Mesenchymal stem cell (in vitro differentiated cells and primary cell): Measurements from ENCODE around the gene RAB4B.
"Not testable (repeated sequence)": the region's sequence is repeated elsewhere in the genome, so short reads cannot be mapped to it uniquely, and the experiment has no call there.

Experiments
- DNase-seq: peaks from one replicate; pipeline ENCODE4 v3.0.0-alpha.2; 2013
- H2AFZ ChIP-seq: one replicate; pipeline ENCODE4 v1.6.1; 2013; ENCODE audit warnings: low read depth, mild to moderate bottlenecking, control low read depth, inconsistent platforms, low read length, moderate library complexity
- H2AK5ac ChIP-seq: 2 replicates; pipeline ENCODE4 v1.6.1; 2013; ENCODE audit warnings: low read length, moderate library complexity, mild to moderate bottlenecking, inconsistent platforms; ENCODE audit not compliant: severe bottlenecking
- H2BK120ac ChIP-seq: one replicate; pipeline ENCODE4 v1.6.1; 2013; ENCODE audit warnings: low read depth, mild to moderate bottlenecking, inconsistent platforms, low read length, moderate library complexity
- H2BK12ac ChIP-seq, 2 experiments: one replicate each; pipeline ENCODE4 v1.6.1; 2013; ENCODE audit warnings: inconsistent platforms in 2 of 2, low read length in 2 of 2, mild to moderate bottlenecking in 2 of 2, moderate library complexity in 2 of 2, control low read depth in 1 of 2
- H2BK15ac ChIP-seq: one replicate; pipeline ENCODE4 v1.6.1; 2013; ENCODE audit warnings: mild to moderate bottlenecking, low read depth, inconsistent platforms; ENCODE audit not compliant: poor library complexity, severe bottlenecking
- H2BK5ac ChIP-seq: 2 replicates; pipeline ENCODE4 v1.6.1; 2013; ENCODE audit warnings: low read depth, mild to moderate bottlenecking, low read length, control low read depth, inconsistent platforms; ENCODE audit not compliant: poor library complexity, severe bottlenecking
- H3K14ac ChIP-seq, 2 experiments: one replicate each; pipeline ENCODE4 v1.6.1; 2013; ENCODE audit warnings: inconsistent platforms in 2 of 2, low read length in 2 of 2, control low read depth in 1 of 2, mild to moderate bottlenecking in 1 of 2, moderate library complexity in 1 of 2
- H3K18ac ChIP-seq, 2 experiments: one replicate each; pipeline ENCODE4 v1.6.1; 2013; ENCODE audit warnings: inconsistent platforms in 2 of 2, low read length in 2 of 2, control low read depth in 1 of 2, low read depth in 1 of 2, mild to moderate bottlenecking in 1 of 2
- H3K23ac ChIP-seq, 2 experiments: one replicate each; pipeline ENCODE4 v1.6.1; 2013; ENCODE audit warnings: inconsistent platforms in 2 of 2, low read length in 2 of 2, mild to moderate bottlenecking in 2 of 2, moderate library complexity in 2 of 2, control low read depth in 1 of 2
- H3K27ac ChIP-seq: 2 replicates; pipeline ENCODE4 v1.5.1; 2013; ENCODE audit warnings: mild to moderate bottlenecking, moderate library complexity, low read length, control low read depth, inconsistent platforms; ENCODE audit not compliant: poor library complexity, severe bottlenecking
- H3K27me3 ChIP-seq, 2 experiments: 2 replicates each; pipeline versions ENCODE4 v1.6.1 to v1.7.0; 2013; ENCODE audit warnings: low read length in 2 of 2, mild to moderate bottlenecking in 2 of 2, moderate library complexity in 2 of 2, control low read depth in 1 of 2, inconsistent platforms in 1 of 2; ENCODE audit not compliant: control insufficient read depth in 1 of 2, insufficient read depth in 1 of 2
- H3K36me3 ChIP-seq, 2 experiments: 2 replicates each; pipeline versions ENCODE4 v1.6.1 to v1.7.0; 2013; ENCODE audit warnings: low read length in 2 of 2, control low read depth in 1 of 2, inconsistent platforms in 1 of 2, low read depth in 1 of 2, mild to moderate bottlenecking in 1 of 2; ENCODE audit not compliant: insufficient read depth in 2 of 2, control insufficient read depth in 1 of 2
- H3K4ac ChIP-seq, 2 experiments: one replicate each; pipeline ENCODE4 v1.6.1; 2013; ENCODE audit warnings: inconsistent platforms in 2 of 2, low read length in 2 of 2, mild to moderate bottlenecking in 2 of 2, moderate library complexity in 2 of 2, control low read depth in 1 of 2, low read depth in 1 of 2
- H3K4me1 ChIP-seq: 2 replicates; pipeline ENCODE4 v1.6.1; 2013; ENCODE audit warnings: low read depth, low read length, control low read depth; ENCODE audit not compliant: control insufficient read depth, insufficient read depth
- H3K4me2 ChIP-seq: 2 replicates; pipeline ENCODE4 v1.6.1; 2013; ENCODE audit warnings: low read length, mild to moderate bottlenecking, inconsistent platforms; ENCODE audit not compliant: poor library complexity, severe bottlenecking
- H3K4me3 ChIP-seq, 2 experiments: 2 replicates each; pipeline versions ENCODE4 v1.5.1 to v1.7.0; 2013; ENCODE audit warnings: low read length in 2 of 2, mild to moderate bottlenecking in 2 of 2, control low read depth in 1 of 2, low read depth in 1 of 2; ENCODE audit not compliant: insufficient read depth in 1 of 2
- H3K79me1 ChIP-seq: replicated peaks from 2 replicates; pipeline ENCODE4 v1.6.1; 2013; ENCODE audit warnings: mild to moderate bottlenecking, control low read depth, low read length, inconsistent platforms; ENCODE audit not compliant: poor library complexity, severe bottlenecking
- H3K9ac ChIP-seq: 2 replicates; pipeline ENCODE4 v1.7.0; 2013; ENCODE audit warnings: mild to moderate bottlenecking, low read length, moderate library complexity
- H3K9me3 ChIP-seq: 2 replicates; pipeline ENCODE4 v1.7.0; 2013; ENCODE audit warnings: mild to moderate bottlenecking, low read length; ENCODE audit not compliant: control insufficient read depth
- H4K8ac ChIP-seq: one replicate; pipeline ENCODE4 v1.6.1; 2013; ENCODE audit warnings: inconsistent platforms, mild to moderate bottlenecking, low read length, moderate library complexity
- H4K91ac ChIP-seq: one replicate; pipeline ENCODE4 v1.6.1; 2013; ENCODE audit warnings: mild to moderate bottlenecking, low read length, inconsistent platforms
- WGBS: methylation state at CpG from one replicate; pipeline ENCODE4 v1.1.7; 2013; ENCODE audit warnings: mixed read lengths; 5-methylcytosine and 5-hydroxymethylcytosine counted together

The RAB4B gene

DNA sequence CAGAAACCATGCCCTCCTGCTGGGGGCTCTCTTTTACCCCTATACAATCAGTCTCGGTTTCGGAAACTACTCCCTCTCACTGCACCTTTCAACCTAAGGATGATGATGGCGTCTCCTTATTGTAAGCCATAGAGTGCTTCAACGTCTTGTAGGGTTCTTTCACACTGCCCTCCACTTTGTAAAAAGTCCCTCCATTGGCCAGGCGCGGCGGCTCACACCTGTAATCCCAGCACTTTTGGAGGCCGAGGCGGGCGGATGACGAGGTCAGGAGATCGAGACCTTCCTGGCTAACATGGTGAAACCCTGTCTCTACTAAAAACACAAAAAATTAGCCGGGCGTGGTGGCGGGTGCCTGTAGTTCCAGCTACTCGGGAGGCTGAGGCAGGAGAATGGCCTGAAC lies 52.7 kb downstream of the RAB4B start:
- H3K79me1 ChIP-seq, H3K18ac ChIP-seq, DNase-seq, H3K4me1 ChIP-seq, H3K9me3 ChIP-seq, H3K27me3 ChIP-seq, H2BK5ac ChIP-seq, H3K27ac ChIP-seq, H2BK120ac ChIP-seq, H2AFZ ChIP-seq, H2AK5ac ChIP-seq, H4K91ac ChIP-seq, H3K4me2 ChIP-seq, H3K14ac ChIP-seq, H3K9ac ChIP-seq, H3K4me3 ChIP-seq, H2BK15ac ChIP-seq, H3K23ac ChIP-seq, H4K8ac ChIP-seq: not testable (repeated sequence)
- 96% methylated on average over 16 of the region's 16 CpGs for WGBS
- Histone ChIP-seq H2BK12ac (peak overlapping the region in 1 of 2 experiments; percentile 19), H3K36me3 (peaks cover 11 to 28% of the 10 kb centered on the region in 2 experiments), H3K4ac (peak overlapping the region in 1 of 2 experiments; percentile 21)

DNA sequence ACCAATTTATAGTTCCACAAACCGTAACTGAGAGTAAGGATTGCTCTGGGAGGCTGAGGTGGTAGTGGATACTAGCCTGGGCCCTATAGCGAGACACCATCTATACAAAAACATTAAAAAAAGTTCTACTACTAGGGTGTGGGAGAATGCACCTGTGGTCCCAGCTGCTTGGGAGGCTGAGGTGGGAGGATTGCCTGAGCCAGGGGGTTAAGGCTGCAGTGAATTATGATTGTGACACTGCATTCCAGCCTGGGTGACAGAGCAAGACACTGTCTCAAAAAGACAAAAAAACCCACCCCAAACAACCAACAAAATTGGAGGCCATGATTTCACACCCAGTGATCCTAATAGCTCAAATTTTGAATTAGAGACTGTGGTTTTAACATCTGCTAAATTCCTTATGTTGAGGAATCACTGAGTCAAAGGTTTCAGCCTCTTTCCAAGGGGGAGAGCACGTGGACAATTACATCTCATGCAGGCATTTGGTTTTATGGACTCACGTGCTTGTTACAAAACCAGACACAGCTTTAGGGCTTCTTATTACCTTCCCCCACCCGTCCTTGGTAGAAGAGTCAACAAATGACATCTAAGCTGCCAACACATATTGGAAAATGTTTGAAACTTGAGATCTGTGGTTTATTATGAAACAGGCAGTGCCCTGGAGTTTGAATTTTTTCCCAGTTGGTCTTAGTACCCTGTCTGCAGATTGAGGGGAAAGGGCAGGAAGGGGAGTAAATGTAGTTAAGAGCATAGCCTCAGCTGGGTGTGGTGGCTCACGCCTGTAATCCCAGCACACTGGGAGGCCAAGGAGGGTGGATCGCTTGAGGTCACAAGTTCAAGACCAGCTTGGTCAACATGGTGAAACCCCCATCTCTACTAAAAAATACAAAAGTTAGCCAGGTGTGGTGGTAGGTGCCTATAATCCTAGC lies 53.7 kb downstream of the RAB4B start:
- peak overlapping the region; percentile 30 for H3K27ac ChIP-seq
- H3K4me2 ChIP-seq: no peak overlapping the region
- no peak overlapping the region for H3K14ac ChIP-seq
- H2BK5ac ChIP-seq: no peak overlapping the region
- peak; percentile 98 for DNase-seq
- H3K4ac ChIP-seq: peak overlapping the region in 1 of 2 experiments; percentile 11
- H3K23ac ChIP-seq: no peak overlapping the region
- H3K79me1 ChIP-seq: no peaks in the 10 kb centered on the region
- H4K91ac ChIP-seq: no peak overlapping the region
- no peaks in the 10 kb centered on the region for H3K9me3 ChIP-seq
- H3K27me3 ChIP-seq: no peaks in the 10 kb centered on the region
- peaks cover 7 to 25% of the 10 kb centered on the region in 2 experiments for H3K36me3 ChIP-seq
- H2BK120ac ChIP-seq: no peak overlapping the region
- H2BK12ac ChIP-seq: peak overlapping the region in 1 of 2 experiments; percentile 29
- H2AK5ac ChIP-seq: no peak overlapping the region
- H4K8ac ChIP-seq: no peak overlapping the region
- H2AFZ ChIP-seq: no peak overlapping the region
- H3K18ac ChIP-seq: peak overlapping the region in 1 of 2 experiments; percentile 62
- WGBS: 57% methylated on average over 4 of the region's 7 CpGs
- peaks cover 2% of the 10 kb centered on the region for H3K4me1 ChIP-seq
- H3K9ac ChIP-seq: peak overlapping the region; percentile 62
- no peak overlapping the region for H3K4me3 ChIP-seq
- no peak overlapping the region for H2BK15ac ChIP-seq

DNA sequence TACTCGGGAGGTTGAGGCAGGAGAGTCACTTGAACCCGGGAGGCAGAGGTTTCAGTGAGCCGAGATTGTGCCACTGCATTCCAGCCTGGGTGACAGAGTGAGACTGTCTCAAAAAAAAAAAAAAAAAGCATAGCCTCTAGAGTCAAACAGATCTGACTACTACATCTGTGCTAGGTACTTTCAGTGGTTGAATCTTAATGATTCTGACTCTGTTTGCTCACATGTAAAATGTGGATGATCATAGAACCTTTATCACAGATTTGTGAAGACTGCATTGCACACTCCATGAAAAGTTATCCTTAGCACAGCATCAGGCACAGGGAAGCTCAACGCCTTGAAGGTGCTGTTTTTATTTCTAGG lies 54.4 kb downstream of the RAB4B start:
- not testable (repeated sequence) for H3K9me3 ChIP-seq, H3K23ac ChIP-seq, H2BK12ac ChIP-seq, H4K8ac ChIP-seq, H2BK5ac ChIP-seq, DNase-seq, H3K4me1 ChIP-seq, H3K4me3 ChIP-seq, H3K9ac ChIP-seq, H4K91ac ChIP-seq, H3K4ac ChIP-seq, H2AFZ ChIP-seq, H3K18ac ChIP-seq, H2AK5ac ChIP-seq, H3K27me3 ChIP-seq, H2BK120ac ChIP-seq, H3K4me2 ChIP-seq, H3K27ac ChIP-seq, H3K14ac ChIP-seq, H2BK15ac ChIP-seq, H3K79me1 ChIP-seq
- WGBS: 73% methylated on average over 3 of the region's 4 CpGs
- H3K36me3 ChIP-seq: peaks cover under 1 to 19% of the 10 kb centered on the region in 2 experiments

DNA sequence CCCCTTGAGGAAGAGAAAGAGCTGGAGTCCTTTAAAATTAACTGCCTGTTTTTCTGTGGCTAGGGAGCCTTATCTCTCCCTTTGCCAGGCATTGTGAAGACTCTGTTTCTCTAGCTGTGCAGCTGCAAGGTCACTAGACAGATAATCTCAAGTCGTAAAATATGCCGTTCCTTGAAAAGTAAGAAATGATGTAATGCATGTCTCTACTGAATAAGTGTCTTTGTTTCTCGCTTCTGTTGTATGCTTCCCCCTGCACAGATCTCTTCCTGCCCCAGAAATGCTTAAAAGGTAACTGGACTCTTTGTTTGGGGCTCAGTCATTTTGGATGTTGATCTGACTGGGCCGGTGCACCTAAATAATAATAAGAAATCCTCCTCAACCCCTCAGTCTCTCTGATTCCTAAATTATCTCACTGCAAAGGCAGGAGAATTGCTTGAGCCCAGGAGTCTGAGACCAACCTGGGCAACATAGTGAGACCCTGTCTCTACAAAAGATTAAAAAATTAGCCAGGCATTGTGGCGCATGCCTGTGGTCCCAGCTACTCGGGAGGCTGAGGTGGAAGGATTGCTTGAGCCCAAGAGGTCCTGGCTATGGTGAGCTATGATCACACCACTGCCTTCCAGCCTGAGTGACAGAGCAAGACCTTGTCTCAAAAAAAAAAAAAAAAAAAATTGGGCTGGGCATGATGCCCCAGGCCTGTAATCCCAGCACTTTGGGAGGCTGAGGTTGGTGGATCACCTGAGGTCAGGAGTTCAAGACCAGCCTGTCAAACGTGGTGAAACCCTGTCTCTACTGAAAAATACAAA lies 55.9 kb downstream of the RAB4B start:
- H3K14ac ChIP-seq: not testable (repeated sequence)

More for the DNA sequence above, 55.9 kb downstream of the RAB4B start:
- not testable (repeated sequence) for H3K79me1 ChIP-seq, H2BK120ac ChIP-seq, H3K27ac ChIP-seq, H3K9ac ChIP-seq, H2BK5ac ChIP-seq, H3K18ac ChIP-seq, H3K4ac ChIP-seq, DNase-seq, H3K36me3 ChIP-seq, H2BK12ac ChIP-seq, H3K4me2 ChIP-seq, H3K27me3 ChIP-seq, H3K4me1 ChIP-seq, H3K9me3 ChIP-seq, H2BK15ac ChIP-seq, H3K23ac ChIP-seq, H3K4me3 ChIP-seq, H2AFZ ChIP-seq, H4K91ac ChIP-seq, H4K8ac ChIP-seq, H2AK5ac ChIP-seq
- WGBS: 72% methylated on average over 3 of the region's 7 CpGs
